Uterus (tissue), 4 donors: Measurements from ENCODE around the gene LMCD1. TPM values are rescaled to one million over a fixed set of nuclear protein-coding genes. Genes with fewer than 3 reads are reported as not detected.

Experiments used
- DNase-seq, 2 donors: peaks; one replicate each; pipeline ENCODE4 v3.0.0-alpha.2; 2019 to 2020
- H3K27ac ChIP-seq, 2 donors: fragments of 200-600 bp; sonication (generic); 1 replicate in 1 of 2; 2 replicates in 1 of 2; pipeline ENCODE4 v1.5.1; 2016 to 2018
- H3K27me3 ChIP-seq, 2 donors: fragments of 200-600 bp; sonication (generic); one replicate each; pipeline ENCODE4 v1.5.1; 2018 to 2019; ENCODE audit warnings: control low read depth in 1 of 2
- H3K36me3 ChIP-seq, 2 donors: fragments of 200-600 bp; sonication (generic); one replicate each; pipeline ENCODE4 v1.5.1; 2019; ENCODE audit warnings: control low read depth in 1 of 2
- H3K4me1 ChIP-seq, 2 donors: fragments of 200-600 bp; sonication (generic); one replicate each; pipeline ENCODE4 v1.5.1; 2018 to 2019; ENCODE audit warnings: control low read depth in 1 of 2
- H3K4me3 ChIP-seq, 2 donors: fragments of 200-600 bp; sonication (generic); 1 replicate in 1 of 2; 2 replicates in 1 of 2; pipeline ENCODE4 v1.5.1; 2018 to 2019; ENCODE audit warnings: mild to moderate bottlenecking in 1 of 2
- H3K9me3 ChIP-seq, 2 donors: fragments of 200-600 bp; sonication (generic); one replicate each; pipeline ENCODE4 v1.5.1; 2019; ENCODE audit warnings: control low read depth in 1 of 2
- POLR2A ChIP-seq, 2 donors: fragments of 450-650 bp; IDR thresholded peaks; one replicate each; pipeline ENCODE4 v1.6.1; 2016; ENCODE audit warnings: antibody characterized with exemption in 2 of 2, mild to moderate bottlenecking in 1 of 2, moderate library complexity in 1 of 2
- intact Hi-C: fragments of 100-400 bp; cut with DNase I; formaldehyde crosslinking; loops from one replicate; pipeline ENCODE4 v1.15.1; 2023; ENCODE audit warnings: low total_unique reads
- total RNA-seq, 4 donors: library from RNA; depleted of rRNA in 3 of 4; stranded (reverse); fragments of >200 nt in 3 of 4; gene quantifications; one replicate each; pipeline versions ENCODE4 v1.1.0 to v1.2.4, GENCODE V29; 2014 to 2023
- TF ChIP-seq, protein P1 (sequence below), 4 experiments: fragments of 200-600 bp in 2 of 4; fragments of 450-650 bp in 2 of 4; sonication (generic) in 2 of 4; IDR thresholded peaks; one replicate each; pipeline ENCODE4 v1.5.1; 2016 to 2019; ENCODE audit warnings: antibody characterized with exemption in 4 of 4, mild to moderate bottlenecking in 2 of 4, moderate library complexity in 1 of 4
- donor health status: DM: yes; HTN: yes; CAD: no.

Gene LMCD1
- total RNA-seq, 4 donors from 2014 or later, result 70.9 to 163 (median 115) TPM

GRCh38 chr3:8546609-8547008, 45.0 kb downstream of the LMCD1 start:
- intact Hi-C loops, result no loop called here
- peaks cover 0 to 3% of the 10 kb centered on the region in 2 donors for H3K4me1 ChIP-seq

GRCh38 chr3:8548502-8549275, 47.1 kb downstream of the LMCD1 start:
- H3K36me3 ChIP-seq, result no peaks in the 10 kb centered on the region
- H3K4me1 ChIP-seq, result peaks cover 0 to 11% of the 10 kb centered on the region in 2 donors
- H3K9me3 ChIP-seq, result no peaks in the 10 kb centered on the region
- intact Hi-C loops, result no loop called here
- no peak for DNase-seq
- no peak overlapping the region for H3K27ac ChIP-seq
- H3K4me3 ChIP-seq, result no peak overlapping the region
- no peaks in the 10 kb centered on the region for H3K27me3 ChIP-seq
- TF ChIP-seq, protein P1, sequence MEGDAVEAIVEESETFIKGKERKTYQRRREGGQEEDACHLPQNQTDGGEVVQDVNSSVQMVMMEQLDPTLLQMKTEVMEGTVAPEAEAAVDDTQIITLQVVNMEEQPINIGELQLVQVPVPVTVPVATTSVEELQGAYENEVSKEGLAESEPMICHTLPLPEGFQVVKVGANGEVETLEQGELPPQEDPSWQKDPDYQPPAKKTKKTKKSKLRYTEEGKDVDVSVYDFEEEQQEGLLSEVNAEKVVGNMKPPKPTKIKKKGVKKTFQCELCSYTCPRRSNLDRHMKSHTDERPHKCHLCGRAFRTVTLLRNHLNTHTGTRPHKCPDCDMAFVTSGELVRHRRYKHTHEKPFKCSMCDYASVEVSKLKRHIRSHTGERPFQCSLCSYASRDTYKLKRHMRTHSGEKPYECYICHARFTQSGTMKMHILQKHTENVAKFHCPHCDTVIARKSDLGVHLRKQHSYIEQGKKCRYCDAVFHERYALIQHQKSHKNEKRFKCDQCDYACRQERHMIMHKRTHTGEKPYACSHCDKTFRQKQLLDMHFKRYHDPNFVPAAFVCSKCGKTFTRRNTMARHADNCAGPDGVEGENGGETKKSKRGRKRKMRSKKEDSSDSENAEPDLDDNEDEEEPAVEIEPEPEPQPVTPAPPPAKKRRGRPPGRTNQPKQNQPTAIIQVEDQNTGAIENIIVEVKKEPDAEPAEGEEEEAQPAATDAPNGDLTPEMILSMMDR (IDR thresholded peaks at IDR 0.05), result no peak
- TF ChIP-seq POLR2A (IDR thresholded peaks at IDR 0.05), result no peak

More at GRCh38 chr3:8546609-8547008, 45.0 kb downstream of the LMCD1 start:
- DNase-seq, result no peak
- no peak overlapping the region for H3K4me3 ChIP-seq
- no peaks in the 10 kb centered on the region for H3K27me3 ChIP-seq
- no peak for TF ChIP-seq POLR2A (IDR thresholded peaks at IDR 0.05)
- TF ChIP-seq, protein P1 (IDR thresholded peaks at IDR 0.05), result no peak
- no peaks in the 10 kb centered on the region for H3K9me3 ChIP-seq
- no peaks in the 10 kb centered on the region for H3K36me3 ChIP-seq
- H3K27ac ChIP-seq, result no peak overlapping the region

GRCh38 chr3:8549354-8549753, 47.7 kb downstream of the LMCD1 start:
- H3K36me3 ChIP-seq, result no peaks in the 10 kb centered on the region
- H3K9me3 ChIP-seq, result no peaks in the 10 kb centered on the region
- H3K27ac ChIP-seq, result no peak overlapping the region
- no peak overlapping the region for H3K4me3 ChIP-seq
- no peak for DNase-seq
- H3K4me1 ChIP-seq, result peaks cover 0 to 11% of the 10 kb centered on the region in 2 donors
- no peaks in the 10 kb centered on the region for H3K27me3 ChIP-seq
- intact Hi-C loops, result no loop called here
- no peak for TF ChIP-seq POLR2A (IDR thresholded peaks at IDR 0.05)
- TF ChIP-seq, protein P1 (IDR thresholded peaks at IDR 0.05), result no peak

DNA sequence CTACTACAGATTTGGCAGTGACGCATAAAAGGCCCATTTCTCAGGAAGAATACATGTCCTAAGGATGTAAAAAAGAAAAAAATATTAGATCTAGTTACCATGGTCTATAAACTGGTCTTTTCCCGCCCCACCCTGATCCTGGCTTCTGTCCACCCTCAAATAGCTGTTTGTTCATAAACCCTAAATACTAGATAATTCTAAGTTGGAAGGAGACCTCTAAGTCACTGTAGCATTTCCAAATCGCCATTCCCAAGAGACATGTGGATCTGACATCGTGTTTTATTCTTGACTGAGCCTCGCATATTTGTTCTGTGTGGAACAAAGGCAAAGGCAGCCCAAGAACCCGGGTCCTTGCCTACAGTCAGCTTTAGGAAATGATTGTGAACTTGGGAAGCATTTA, 49.0 kb downstream of the LMCD1 start:
- H3K27ac ChIP-seq, result peak overlapping the region; percentile 61 to 71
- no peak overlapping the region for H3K4me3 ChIP-seq
- H3K9me3 ChIP-seq, result no peaks in the 10 kb centered on the region
- no peaks in the 10 kb centered on the region for H3K36me3 ChIP-seq
- intact Hi-C loops, result no loop called here
- peaks cover 0 to 11% of the 10 kb centered on the region in 2 donors for H3K4me1 ChIP-seq
- no peaks in the 10 kb centered on the region for H3K27me3 ChIP-seq
- TF ChIP-seq, protein P1 (IDR thresholded peaks at IDR 0.05), result no peak
- no peak for TF ChIP-seq POLR2A (IDR thresholded peaks at IDR 0.05)
- peak; percentile 64 to 66 for DNase-seq

GRCh38 chr3:8552223-8552762, 50.7 kb downstream of the LMCD1 start:
- no peak for DNase-seq
- Histone ChIP-seq H3K9me3 (no peaks in the 10 kb centered on the region), H3K27ac (peak overlapping the region; percentile 61 to 71), H3K4me1 (peaks cover 0 to 17% of the 10 kb centered on the region in 2 donors), H3K27me3 (no peaks in the 10 kb centered on the region), H3K36me3 (no peaks in the 10 kb centered on the region), H3K4me3 (no peak overlapping the region)
- intact Hi-C loops, result no loop called here
- TF ChIP-seq POLR2A (IDR thresholded peaks at IDR 0.05), result no peak
- TF ChIP-seq, protein P1 (IDR thresholded peaks at IDR 0.05), result no peak
